ENCODE data around the gene DSPP. TPM values are rescaled to one million over a fixed set of nuclear protein-coding genes. Genes with fewer than 3 reads are reported as not detected.
A peak's percentile ranks its signal among the peaks of the same experiment; 100 is the strongest.
"Not testable (repeated sequence)": the region's sequence is repeated elsewhere in the genome, so short reads cannot be mapped to it uniquely, and the experiment has no call there.

Gene DSPP
- total RNA-seq (not detected), polyA plus RNA-seq (not detected), total RNA-seq (0 reads per million in 6 experiments)

DNA sequence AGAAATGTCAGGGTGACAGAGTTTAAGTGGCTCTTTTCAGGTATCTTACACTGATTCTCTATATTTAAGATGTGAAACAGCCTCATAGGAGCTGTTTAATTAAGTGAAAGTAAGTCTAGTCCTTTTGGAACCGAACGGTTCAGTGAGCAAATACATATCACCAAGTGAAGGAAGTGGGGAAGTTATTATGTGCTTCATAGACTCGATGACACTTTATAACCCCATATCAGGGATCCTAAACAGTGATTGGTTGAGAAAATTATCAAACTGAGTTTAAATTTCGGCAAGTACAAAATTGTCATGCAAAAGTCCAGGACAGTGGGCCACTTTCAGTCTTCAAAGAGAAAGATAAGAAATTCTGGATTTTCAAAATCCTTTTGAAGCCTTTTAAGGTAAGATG lies at the start of gene DSPP:
Gene DSPP (plus strand): TSS at position 301 of the 400 bp plus-strand sequence. CDS start 2,380 bp downstream, outside the sequence.
- POLR2A ChIA-PET: no interaction called here
- Mint-ChIP-seq H3K4me1 (no peaks in the 10 kb centered on the region), H3K9me3 (peaks cover 0 to 3% (median 0%) of the 10 kb centered on the region in 9 donors), H3K36me3 (no peaks in the 10 kb centered on the region), H3K4me3 (no peak within 1 kb of the TSS), H3K27ac (no peak within 1 kb of the TSS), H3K27me3 (peaks cover 0 to 7% (median 2%) of the 10 kb centered on the region in 5 donors)
- ATAC-seq (no peak), DNase-seq (no peak)

- Mint-ChIP-seq H3K27ac (peak overlapping the region; percentile 9 to 83 (median 56)), H3K36me3 (no peaks in the 10 kb centered on the region), H3K4me1 (peaks cover 6 to 23% (median 16%) of the 10 kb centered on the region in 4 donors), H3K9me3 (no peaks in the 10 kb centered on the region), H3K4me3 (peak overlapping the region in 9 of 10 donors; percentile 8 to 58 (median 45)), H3K27me3 (no peaks in the 10 kb centered on the region)
- ATAC-seq (peak; percentile 92 to 97), DNase-seq (peak in 9 of 10 donors; percentile 5 to 66 (median 45))
- POLR2A ChIA-PET: interaction anchor here (0.5 kb wide), 1 partner anchor 48 kb away, joined by 4 read pairs; no protein-coding TSS in a partner anchor
Observed at GRCh38 chr4:87559090-87559837, 49.1 kb upstream of the DSPP start.

- POLR2A ChIA-PET: no interaction called here
- no peak for ATAC-seq
- Mint-ChIP-seq H3K27me3 (peaks cover 0 to 1% (median 0%) of the 10 kb centered on the region in 5 donors), H3K9me3 (no peaks in the 10 kb centered on the region), H3K27ac (peak overlapping the region in 3 of 10 donors; percentile 47 to 61 (median 61)), H3K4me1 (peaks cover 6 to 23% (median 16%) of the 10 kb centered on the region in 4 donors), H3K36me3 (no peaks in the 10 kb centered on the region), H3K4me3 (peak overlapping the region in 1 of 10 donors; percentile 10)
- no peak for DNase-seq
Observed at GRCh38 chr4:87560802-87561201, 47.5 kb upstream of the DSPP start.

DNA sequence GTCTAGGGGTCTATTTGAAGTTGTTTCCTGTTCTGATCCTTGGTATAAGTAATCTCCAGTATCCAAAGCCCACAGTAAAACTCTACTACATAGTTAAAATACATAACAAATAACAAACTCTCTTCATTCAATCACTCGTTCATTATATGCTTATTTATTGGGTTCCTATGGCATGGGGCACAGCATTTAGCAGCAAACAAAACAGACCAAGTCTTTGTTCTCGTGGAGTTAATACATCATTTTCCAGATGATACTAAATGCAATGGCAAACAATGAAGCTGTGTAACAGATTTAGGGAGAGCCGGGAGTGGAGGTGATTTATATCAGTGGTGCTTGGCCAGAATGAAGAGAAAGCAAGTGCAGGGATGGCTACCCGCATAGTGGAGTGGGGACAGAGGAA lies 42.6 kb upstream of the DSPP start:
- Mint-ChIP-seq H3K27ac (no peak overlapping the region), H3K4me1 (peaks cover 0 to 6% (median 1%) of the 10 kb centered on the region in 4 donors)
- ATAC-seq: no peak

GRCh38 chr4:87566276-87566675 lies 42.1 kb upstream of the DSPP start:
- ATAC-seq (no peak), DNase-seq (no peak)
- no peaks in the 10 kb centered on the region for H3K36me3 Mint-ChIP-seq
- POLR2A ChIA-PET: no interaction called here
- H3K4me1 Mint-ChIP-seq: peaks cover 0 to under 1% (median 0%) of the 10 kb centered on the region in 4 donors
- H3K27me3 Mint-ChIP-seq: peaks cover 0 to 3% (median 0%) of the 10 kb centered on the region in 5 donors
- H3K4me3 Mint-ChIP-seq: no peak overlapping the region
- no peak overlapping the region for H3K27ac Mint-ChIP-seq
- no peaks in the 10 kb centered on the region for H3K9me3 Mint-ChIP-seq

More for the DNA sequence above, 42.6 kb upstream of the DSPP start:
- Mint-ChIP-seq H3K4me3 (no peak overlapping the region), H3K9me3 (no peaks in the 10 kb centered on the region), H3K27me3 (peaks cover 0 to 3% (median 0%) of the 10 kb centered on the region in 5 donors), H3K36me3 (no peaks in the 10 kb centered on the region)
- no peak for DNase-seq
- POLR2A ChIA-PET: no interaction called here

DNA sequence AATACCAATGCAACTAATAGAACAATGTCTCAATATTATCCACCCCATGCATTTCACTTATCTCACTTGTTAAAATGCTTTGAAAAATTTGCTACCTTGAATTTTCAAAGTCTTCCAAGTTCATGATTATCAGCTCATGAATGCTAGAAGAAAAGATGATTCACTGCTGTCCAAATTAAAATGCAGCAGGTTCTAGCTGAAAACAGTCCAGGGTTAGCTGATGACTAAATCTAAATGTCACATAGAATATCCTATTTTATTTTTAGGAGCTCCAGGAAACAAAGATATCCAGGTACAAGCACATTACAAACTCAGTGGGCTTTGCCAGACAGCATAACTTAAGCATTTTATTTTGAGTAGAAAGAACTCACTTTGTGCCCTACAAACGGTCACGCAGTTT lies 41.1 kb upstream of the DSPP start:
- Mint-ChIP-seq H3K27me3 (peaks cover 0 to 5% (median 1%) of the 10 kb centered on the region in 5 donors), H3K36me3 (no peaks in the 10 kb centered on the region), H3K4me1 (no peaks in the 10 kb centered on the region), H3K9me3 (peaks cover 0 to 3% (median 0%) of the 10 kb centered on the region in 9 donors), H3K4me3 (no peak overlapping the region), H3K27ac (no peak overlapping the region)
- POLR2A ChIA-PET: no interaction called here
- ATAC-seq: no peak
- no peak for DNase-seq

DNA sequence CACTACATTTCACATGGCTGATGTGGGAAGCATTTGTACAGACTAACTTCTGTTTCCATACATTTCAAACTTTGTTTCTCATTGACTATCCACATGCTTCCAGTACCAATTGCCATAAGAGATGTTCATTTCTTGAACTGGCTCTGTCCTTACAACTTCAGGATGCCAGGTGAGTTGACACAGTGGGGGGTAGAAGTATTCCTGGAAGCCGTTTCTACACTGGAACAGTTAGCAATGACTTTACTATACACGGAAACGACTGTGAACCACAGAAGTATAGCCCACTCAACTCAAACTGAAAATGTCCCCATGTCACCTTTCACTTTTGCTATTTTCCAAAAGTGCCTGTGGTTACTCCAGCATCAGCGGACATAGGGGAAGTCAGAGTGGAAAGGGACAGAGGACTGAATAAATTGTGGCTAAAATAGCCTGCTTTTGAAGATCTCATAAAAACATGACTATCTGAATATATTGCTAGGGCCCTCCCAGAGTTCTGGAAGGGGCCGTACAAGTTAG lies 38.0 kb upstream of the DSPP start:
- POLR2A ChIA-PET: no interaction called here
- Mint-ChIP-seq H3K9me3 (peaks cover 0 to 3% (median 0%) of the 10 kb centered on the region in 9 donors), H3K36me3 (no peaks in the 10 kb centered on the region), H3K4me1 (no peaks in the 10 kb centered on the region), H3K4me3 (no peak overlapping the region), H3K27ac (no peak overlapping the region), H3K27me3 (peaks cover 1 to 16% (median 9%) of the 10 kb centered on the region in 5 donors)
- no peak for ATAC-seq
- no peak for DNase-seq

DNA sequence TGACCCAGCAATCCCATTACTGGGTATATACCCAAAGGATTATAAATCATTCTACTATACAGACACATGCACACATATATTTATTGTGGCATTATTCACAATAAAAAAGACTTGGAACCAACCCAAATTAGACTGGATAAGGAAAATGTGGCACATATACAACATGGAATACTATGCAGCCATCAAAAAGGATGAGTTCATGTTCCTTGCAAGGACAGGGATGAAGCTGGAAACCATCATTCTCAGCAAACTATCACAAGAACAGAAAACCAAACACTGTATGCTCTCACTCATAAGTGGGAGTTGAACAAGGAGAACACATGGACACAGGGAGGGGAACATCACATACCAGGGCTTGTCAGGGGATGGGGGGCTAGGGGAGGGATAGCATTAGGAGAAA lies 34.0 kb upstream of the DSPP start:
- DNase-seq, POLR2A ChIA-PET, H3K4me3 Mint-ChIP-seq, H3K36me3 Mint-ChIP-seq, ATAC-seq, H3K4me1 Mint-ChIP-seq, H3K9me3 Mint-ChIP-seq, H3K27ac Mint-ChIP-seq: not testable (repeated sequence)
- peaks cover 1 to 16% (median 6%) of the 10 kb centered on the region in 5 donors for H3K27me3 Mint-ChIP-seq

DNA sequence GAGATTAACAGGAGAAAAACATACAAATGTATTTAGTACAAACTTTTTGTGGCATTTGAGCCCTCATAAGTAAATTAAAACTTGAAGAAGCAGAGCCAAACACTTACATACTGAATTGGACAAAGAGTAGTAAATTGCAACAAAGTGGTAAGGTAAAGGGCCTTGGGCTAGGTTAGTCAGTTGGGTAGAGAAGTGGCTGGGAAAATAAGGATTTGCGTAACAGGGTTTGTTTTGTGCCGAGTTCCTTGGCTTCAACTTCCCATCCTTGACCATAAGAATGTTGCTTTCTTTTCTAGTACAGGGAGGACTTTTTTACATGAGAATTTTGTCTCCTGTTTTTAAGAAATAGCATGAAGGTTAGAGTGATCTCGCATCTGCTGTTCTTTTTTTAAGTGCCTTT lies 33.3 kb upstream of the DSPP start:
- POLR2A ChIA-PET: no interaction called here
- ATAC-seq (no peak), DNase-seq (no peak)
- no peaks in the 10 kb centered on the region for H3K36me3 Mint-ChIP-seq
- peaks cover 1 to 16% (median 6%) of the 10 kb centered on the region in 5 donors for H3K27me3 Mint-ChIP-seq
- H3K4me1 Mint-ChIP-seq: no peaks in the 10 kb centered on the region
- peaks cover 0 to 3% (median 0%) of the 10 kb centered on the region in 9 donors for H3K9me3 Mint-ChIP-seq
- no peak overlapping the region for H3K4me3 Mint-ChIP-seq
- no peak overlapping the region for H3K27ac Mint-ChIP-seq

- ATAC-seq: no peak
- Mint-ChIP-seq H3K9me3 (peaks cover 0 to 3% (median 0%) of the 10 kb centered on the region in 9 donors), H3K27me3 (peaks cover 1 to 16% (median 6%) of the 10 kb centered on the region in 5 donors), H3K36me3 (no peaks in the 10 kb centered on the region), H3K4me3 (no peak overlapping the region), H3K4me1 (no peaks in the 10 kb centered on the region), H3K27ac (no peak overlapping the region)
- DNase-seq: no peak
- POLR2A ChIA-PET: no interaction called here
Observed at GRCh38 chr4:87575408-87575807, 32.9 kb upstream of the DSPP start.

GRCh38 chr4:87575983-87576382 lies 32.3 kb upstream of the DSPP start:
- peaks cover 0 to 3% (median 0%) of the 10 kb centered on the region in 9 donors for H3K9me3 Mint-ChIP-seq
- no peak overlapping the region for H3K4me3 Mint-ChIP-seq
- no peaks in the 10 kb centered on the region for H3K36me3 Mint-ChIP-seq
- DNase-seq: no peak
- H3K27me3 Mint-ChIP-seq: peaks cover 1 to 16% (median 5%) of the 10 kb centered on the region in 5 donors
- H3K4me1 Mint-ChIP-seq: no peaks in the 10 kb centered on the region
- POLR2A ChIA-PET: no interaction called here
- ATAC-seq: no peak
- no peak overlapping the region for H3K27ac Mint-ChIP-seq

GRCh38 chr4:87579478-87579877 lies 28.9 kb upstream of the DSPP start:
- DNase-seq: no peak
- POLR2A ChIA-PET: no interaction called here
- Mint-ChIP-seq H3K4me1 (no peaks in the 10 kb centered on the region), H3K9me3 (peaks cover 0 to under 1% (median 0%) of the 10 kb centered on the region in 9 donors), H3K4me3 (no peak overlapping the region), H3K27me3 (peaks cover 0 to 9% (median 3%) of the 10 kb centered on the region in 5 donors), H3K36me3 (no peaks in the 10 kb centered on the region), H3K27ac (no peak overlapping the region)
- no peak for ATAC-seq

GRCh38 chr4:87580057-87580456 lies 28.3 kb upstream of the DSPP start:
- Mint-ChIP-seq H3K4me1 (no peaks in the 10 kb centered on the region), H3K36me3 (no peaks in the 10 kb centered on the region), H3K9me3 (no peaks in the 10 kb centered on the region), H3K27ac (no peak overlapping the region), H3K27me3 (peaks cover 0 to 9% (median 3%) of the 10 kb centered on the region in 5 donors), H3K4me3 (no peak overlapping the region)
- DNase-seq (no peak), ATAC-seq (no peak)
- POLR2A ChIA-PET: no interaction called here

Data from naive thymus-derived CD8-positive, alpha-beta T cell (primary cell).